HG02610 (cell line): Measurements from ENCODE around the gene RFWD3.
"Not testable (repeated sequence)": the region's sequence is repeated elsewhere in the genome, so short reads cannot be mapped to it uniquely, and the experiment has no call there.

Experiments
- ATAC-seq: cut with Tn5 transposase; IDR thresholded peaks from one replicate; pipeline ENCODE4 v1.9.1; 2021; ENCODE audit warnings: mild to moderate bottlenecking, moderate library complexity; ENCODE audit not compliant: unreplicated experiment

Gene RFWD3

GRCh38 chr16:74666425-74667254 lies at the start of gene RFWD3:
RFWD3 (minus strand) TSS chr16:74666877; CDS start chr16:74661449, 5,428 bp downstream.
- peak; percentile 100 for ATAC-seq

GRCh38 chr16:74716355-74716754 lies 49.7 kb upstream of the RFWD3 start:
- ATAC-seq = no peak

- ATAC-seq = no peak
Measured at GRCh38 chr16:74713876-74714275, 47.2 kb upstream of the RFWD3 start.

- ATAC-seq = no peak
Measured at GRCh38 chr16:74713325-74713724, 46.6 kb upstream of the RFWD3 start.

GRCh38 chr16:74711938-74712337 lies 45.3 kb upstream of the RFWD3 start:
- no peak for ATAC-seq

GRCh38 chr16:74710401-74710800 lies 43.7 kb upstream of the RFWD3 start:
- no peak for ATAC-seq

- peak; percentile 82 for ATAC-seq
Measured at GRCh38 chr16:74709441-74709877, 42.8 kb upstream of the RFWD3 start.

GRCh38 chr16:74700438-74701225 lies 34.0 kb upstream of the RFWD3 start, which contains the start of gene MLKL:
MLKL (minus strand) TSS chr16:74700862; CDS start chr16:74695757, 5,105 bp downstream.
- ATAC-seq = peak; percentile 39

GRCh38 chr16:74700116-74700437 lies 33.4 kb upstream of the RFWD3 start:
- ATAC-seq = peak; percentile 14

- ATAC-seq = no peak
Measured at GRCh38 chr16:74699666-74700065, 33.0 kb upstream of the RFWD3 start.

GRCh38 chr16:74698222-74698621 lies 31.5 kb upstream of the RFWD3 start:
- ATAC-seq = peak; percentile 29

GRCh38 chr16:74695450-74696422 lies 29.1 kb upstream of the RFWD3 start:
- ATAC-seq = peak; percentile 64

GRCh38 chr16:74691093-74691855 lies 24.6 kb upstream of the RFWD3 start:
- ATAC-seq = no peak

- ATAC-seq = no peak
Measured at GRCh38 chr16:74682556-74682955, 15.9 kb upstream of the RFWD3 start.

GRCh38 chr16:74680681-74681080 lies 14.0 kb upstream of the RFWD3 start:
- ATAC-seq = no peak

- ATAC-seq = no peak
Measured at GRCh38 chr16:74679983-74680382, 13.3 kb upstream of the RFWD3 start.

GRCh38 chr16:74677868-74678267 lies 11.2 kb upstream of the RFWD3 start:
- ATAC-seq = no peak

- no peak for ATAC-seq
Measured at GRCh38 chr16:74673876-74674275, 7.2 kb upstream of the RFWD3 start.

- ATAC-seq = not testable (repeated sequence)
Measured at GRCh38 chr16:74668877-74669276, 2.2 kb upstream of the RFWD3 start.

GRCh38 chr16:74667255-74667700 lies 601 bp upstream of the RFWD3 start:
- no peak for ATAC-seq
